ENCODE data around the gene TSPAN13. TPM values are rescaled to one million over a fixed set of nuclear protein-coding genes. Genes with fewer than 3 reads are reported as not detected.

TSPAN13 gene
- total RNA-seq, 1 donor from 2014 or later: 112 TPM

DNA sequence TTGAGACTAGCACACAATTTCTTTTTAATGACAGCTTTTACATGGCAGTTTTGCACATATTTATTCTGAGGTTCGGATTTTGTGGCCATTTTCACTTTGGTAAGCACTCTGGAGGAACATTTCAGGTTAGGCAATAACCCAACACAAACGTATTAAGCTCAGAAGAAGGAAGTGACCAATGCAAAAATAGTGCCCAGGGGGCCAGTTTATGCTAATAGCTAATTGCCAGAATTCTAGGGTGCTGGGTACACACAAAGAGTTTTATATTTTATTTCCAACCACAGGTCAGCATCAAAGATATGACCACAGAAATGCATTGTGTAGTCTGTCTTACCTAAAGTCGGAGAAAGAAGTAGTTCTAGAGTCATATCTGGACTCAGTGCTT is 59.7 kb downstream of the TSPAN13 start:
- TF ChIP-seq, protein P1, sequence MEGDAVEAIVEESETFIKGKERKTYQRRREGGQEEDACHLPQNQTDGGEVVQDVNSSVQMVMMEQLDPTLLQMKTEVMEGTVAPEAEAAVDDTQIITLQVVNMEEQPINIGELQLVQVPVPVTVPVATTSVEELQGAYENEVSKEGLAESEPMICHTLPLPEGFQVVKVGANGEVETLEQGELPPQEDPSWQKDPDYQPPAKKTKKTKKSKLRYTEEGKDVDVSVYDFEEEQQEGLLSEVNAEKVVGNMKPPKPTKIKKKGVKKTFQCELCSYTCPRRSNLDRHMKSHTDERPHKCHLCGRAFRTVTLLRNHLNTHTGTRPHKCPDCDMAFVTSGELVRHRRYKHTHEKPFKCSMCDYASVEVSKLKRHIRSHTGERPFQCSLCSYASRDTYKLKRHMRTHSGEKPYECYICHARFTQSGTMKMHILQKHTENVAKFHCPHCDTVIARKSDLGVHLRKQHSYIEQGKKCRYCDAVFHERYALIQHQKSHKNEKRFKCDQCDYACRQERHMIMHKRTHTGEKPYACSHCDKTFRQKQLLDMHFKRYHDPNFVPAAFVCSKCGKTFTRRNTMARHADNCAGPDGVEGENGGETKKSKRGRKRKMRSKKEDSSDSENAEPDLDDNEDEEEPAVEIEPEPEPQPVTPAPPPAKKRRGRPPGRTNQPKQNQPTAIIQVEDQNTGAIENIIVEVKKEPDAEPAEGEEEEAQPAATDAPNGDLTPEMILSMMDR (IDR thresholded peaks at IDR 0.05; ENCODE audit: unreplicated experiment): no peak
- peaks cover 2% of the 10 kb centered on the region for H3K36me3 Mint-ChIP-seq (ENCODE audit: insufficient read depth)
- no peaks in the 10 kb centered on the region for H3K27me3 Mint-ChIP-seq
- no peak for DNase-seq (ENCODE audit: low spot score, unreplicated experiment)
- peaks cover 43% of the 10 kb centered on the region for H3K4me1 Mint-ChIP-seq (ENCODE audit: low read depth)
- H3K27ac Mint-ChIP-seq: no peak overlapping the region
- peaks cover 10% of the 10 kb centered on the region for H3K9me3 Mint-ChIP-seq (ENCODE audit: low read depth)
- no peak overlapping the region for H3K4me3 Mint-ChIP-seq (ENCODE audit: low read depth)

DNA sequence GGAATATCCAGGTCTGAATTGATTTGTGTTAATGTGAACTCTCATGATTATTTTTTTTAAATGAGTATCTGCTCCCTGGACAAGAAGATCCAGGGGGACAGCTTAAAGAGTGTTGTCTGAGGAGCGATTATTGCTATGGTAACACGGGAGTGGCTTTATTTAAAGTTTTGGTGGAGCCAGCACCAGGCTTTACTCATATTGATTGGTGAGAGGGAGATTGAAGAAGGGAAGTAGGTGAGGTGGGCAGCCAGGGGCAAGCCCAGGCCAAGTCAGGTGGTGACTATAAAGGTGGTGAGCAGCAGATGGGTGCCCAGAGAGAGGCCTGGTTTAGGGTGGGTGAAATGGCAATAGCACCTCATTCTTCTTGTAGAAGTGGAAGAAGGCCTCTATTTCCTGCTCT is 61.4 kb downstream of the TSPAN13 start:
- TF ChIP-seq, protein P1 (IDR thresholded peaks at IDR 0.05; ENCODE audit: unreplicated experiment): no peak
- H3K27me3 Mint-ChIP-seq: no peaks in the 10 kb centered on the region
- H3K4me1 Mint-ChIP-seq (ENCODE audit: low read depth): peaks cover 43% of the 10 kb centered on the region
- peaks cover 7% of the 10 kb centered on the region for H3K9me3 Mint-ChIP-seq (ENCODE audit: low read depth)
- H3K27ac Mint-ChIP-seq: peak overlapping the region; percentile 59
- no peak overlapping the region for H3K4me3 Mint-ChIP-seq (ENCODE audit: low read depth)
- no peak for DNase-seq (ENCODE audit: low spot score, unreplicated experiment)
- peaks cover 2% of the 10 kb centered on the region for H3K36me3 Mint-ChIP-seq (ENCODE audit: insufficient read depth)

DNA sequence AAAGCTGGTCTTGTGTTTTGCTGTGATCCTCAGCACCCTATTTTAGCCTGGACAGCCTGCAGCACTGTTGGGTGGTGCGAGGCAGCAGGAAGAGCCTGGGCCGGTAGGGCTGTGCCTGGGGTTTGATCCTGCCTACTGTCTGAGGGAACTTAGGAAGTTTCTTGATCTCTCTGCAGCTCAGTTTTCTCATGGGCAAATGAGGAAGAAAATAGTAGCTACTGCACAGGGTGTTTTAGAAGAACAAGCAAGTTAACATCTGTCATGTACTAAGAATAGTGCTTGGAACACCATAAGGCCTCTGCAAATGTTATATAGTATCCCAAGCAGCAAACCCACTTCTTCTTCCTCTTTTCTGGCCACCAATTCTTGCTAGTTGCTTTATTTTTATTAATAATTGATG is 63.3 kb downstream of the TSPAN13 start:
- Mint-ChIP-seq H3K9me3 (ENCODE audit: low read depth) (peaks cover 8% of the 10 kb centered on the region), H3K4me1 (ENCODE audit: low read depth) (peaks cover 42% of the 10 kb centered on the region), H3K27ac (no peak overlapping the region), H3K36me3 (ENCODE audit: insufficient read depth) (peaks cover 4% of the 10 kb centered on the region), H3K4me3 (ENCODE audit: low read depth) (no peak overlapping the region), H3K27me3 (no peaks in the 10 kb centered on the region)
- DNase-seq (ENCODE audit: low spot score, unreplicated experiment): no peak
- TF ChIP-seq, protein P1 (IDR thresholded peaks at IDR 0.05; ENCODE audit: unreplicated experiment): no peak

DNA sequence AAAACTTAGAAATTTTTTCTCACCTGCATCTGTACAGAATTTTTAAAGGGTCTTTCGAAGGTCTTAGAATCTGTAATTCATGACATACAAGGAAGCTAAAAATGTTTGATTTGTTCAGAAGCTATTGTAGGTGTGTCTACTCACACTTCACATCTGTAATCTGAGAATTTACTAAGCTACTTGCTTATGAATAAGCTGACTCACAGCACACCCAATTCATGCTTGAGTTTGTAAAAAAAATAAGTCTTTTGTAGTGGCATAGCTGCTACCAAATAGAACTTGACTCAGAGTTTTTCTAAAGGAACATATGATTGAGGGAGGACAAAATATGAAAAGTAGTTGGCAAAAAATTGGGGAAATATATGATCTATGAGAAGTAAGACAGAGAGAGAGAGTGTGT is 64.0 kb downstream of the TSPAN13 start:
- Mint-ChIP-seq H3K4me1 (ENCODE audit: low read depth) (peaks cover 48% of the 10 kb centered on the region), H3K27me3 (no peaks in the 10 kb centered on the region), H3K4me3 (ENCODE audit: low read depth) (no peak overlapping the region), H3K36me3 (ENCODE audit: insufficient read depth) (peaks cover 4% of the 10 kb centered on the region), H3K9me3 (ENCODE audit: low read depth) (peaks cover 8% of the 10 kb centered on the region), H3K27ac (peak overlapping the region; percentile 37)
- TF ChIP-seq, protein P1 (IDR thresholded peaks at IDR 0.05; ENCODE audit: unreplicated experiment): no peak
- no peak for DNase-seq (ENCODE audit: low spot score, unreplicated experiment)

DNA sequence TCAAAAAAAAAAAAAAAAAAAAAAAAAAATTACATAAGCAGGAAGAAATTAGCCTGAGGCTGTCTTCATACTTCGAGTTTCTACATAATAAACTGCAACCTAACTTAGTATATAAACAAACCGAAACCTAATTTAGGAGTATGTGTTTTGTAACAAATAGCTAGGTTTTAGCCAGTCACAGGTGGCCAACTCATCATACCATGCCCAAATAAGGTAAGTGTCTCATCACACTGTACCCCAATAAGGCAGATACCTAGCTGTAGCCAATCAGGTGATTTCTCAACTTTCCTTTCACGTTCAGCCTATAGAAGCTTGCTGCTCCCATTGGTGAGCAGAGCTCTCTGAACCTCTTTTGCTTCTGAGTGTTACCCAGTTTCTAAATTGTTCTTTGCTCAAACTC is 65.2 kb downstream of the TSPAN13 start:
- Mint-ChIP-seq H3K36me3 (ENCODE audit: insufficient read depth) (peaks cover 4% of the 10 kb centered on the region), H3K27me3 (no peaks in the 10 kb centered on the region), H3K4me1 (ENCODE audit: low read depth) (peaks cover 54% of the 10 kb centered on the region), H3K4me3 (ENCODE audit: low read depth) (no peak overlapping the region), H3K9me3 (ENCODE audit: low read depth) (peaks cover 8% of the 10 kb centered on the region), H3K27ac (no peak overlapping the region)
- TF ChIP-seq, protein P1 (IDR thresholded peaks at IDR 0.05; ENCODE audit: unreplicated experiment): no peak
- no peak for DNase-seq (ENCODE audit: low spot score, unreplicated experiment)
